ENCODE results near the gene TNMD.

DNA sequence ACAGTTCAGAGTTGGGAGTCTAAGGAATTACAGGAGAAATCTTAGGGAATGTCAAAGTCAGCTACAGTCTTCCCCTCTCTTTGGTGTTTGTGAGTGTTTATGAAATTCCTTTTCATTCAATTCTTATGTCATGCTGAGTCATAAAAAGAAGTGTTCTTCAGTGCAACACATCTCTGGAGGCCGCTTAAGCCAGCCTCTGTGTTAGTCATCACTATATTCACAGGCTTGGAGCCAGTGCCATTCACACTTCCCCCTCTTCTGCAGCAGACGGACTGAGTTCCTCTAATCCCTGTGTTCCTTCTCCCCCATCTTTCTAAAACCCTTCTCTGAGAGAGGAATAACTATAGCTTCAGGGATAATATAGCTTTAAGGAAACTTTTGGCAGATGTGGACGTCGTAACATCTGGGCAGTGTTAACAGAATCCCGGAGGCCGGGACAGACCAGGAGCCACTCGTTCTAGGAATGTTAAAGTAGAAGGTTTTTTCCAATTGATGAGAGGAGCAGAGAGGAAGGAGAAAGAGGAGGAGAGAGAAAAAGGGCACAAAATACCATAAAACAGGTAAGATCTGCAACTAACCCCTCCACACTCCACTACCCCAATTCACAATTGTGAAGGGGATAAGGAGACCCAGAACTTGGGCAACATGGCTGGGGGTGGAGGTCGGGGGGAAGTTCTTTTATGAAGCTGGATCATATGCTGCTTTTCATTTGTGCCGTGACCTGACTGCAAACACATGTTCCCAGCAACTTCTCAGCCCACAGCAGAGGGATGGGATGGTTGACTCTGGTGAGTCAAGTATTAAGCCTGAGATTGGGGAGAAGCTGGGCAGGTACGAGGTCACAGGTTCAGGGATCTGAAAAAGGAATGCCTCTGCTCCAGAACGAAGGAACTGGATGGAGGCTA, 59.5 kb downstream of the TNMD start, which contains the start of gene SRPX2:
- TF ChIP-seq, protein P1, sequence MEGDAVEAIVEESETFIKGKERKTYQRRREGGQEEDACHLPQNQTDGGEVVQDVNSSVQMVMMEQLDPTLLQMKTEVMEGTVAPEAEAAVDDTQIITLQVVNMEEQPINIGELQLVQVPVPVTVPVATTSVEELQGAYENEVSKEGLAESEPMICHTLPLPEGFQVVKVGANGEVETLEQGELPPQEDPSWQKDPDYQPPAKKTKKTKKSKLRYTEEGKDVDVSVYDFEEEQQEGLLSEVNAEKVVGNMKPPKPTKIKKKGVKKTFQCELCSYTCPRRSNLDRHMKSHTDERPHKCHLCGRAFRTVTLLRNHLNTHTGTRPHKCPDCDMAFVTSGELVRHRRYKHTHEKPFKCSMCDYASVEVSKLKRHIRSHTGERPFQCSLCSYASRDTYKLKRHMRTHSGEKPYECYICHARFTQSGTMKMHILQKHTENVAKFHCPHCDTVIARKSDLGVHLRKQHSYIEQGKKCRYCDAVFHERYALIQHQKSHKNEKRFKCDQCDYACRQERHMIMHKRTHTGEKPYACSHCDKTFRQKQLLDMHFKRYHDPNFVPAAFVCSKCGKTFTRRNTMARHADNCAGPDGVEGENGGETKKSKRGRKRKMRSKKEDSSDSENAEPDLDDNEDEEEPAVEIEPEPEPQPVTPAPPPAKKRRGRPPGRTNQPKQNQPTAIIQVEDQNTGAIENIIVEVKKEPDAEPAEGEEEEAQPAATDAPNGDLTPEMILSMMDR (IDR thresholded peaks at IDR 0.05): no peak
- peak; percentile 18 for TF ChIP-seq POLR2A (IDR thresholded peaks at IDR 0.05)
